OCI-LY3 (cell line): Measurements from ENCODE around the gene FAM222B.

Source experiments
- CTCF ChIP-seq: fragments of 200-600, 300-600 bp; sonication (generic); IDR thresholded peaks from 2 replicates; pipeline ENCODE4 v1.5.1; 2014; ENCODE audit warnings: antibody characterized with exemption, low read length, low read depth
- EZH2phosphoT487 ChIP-seq: fragments of 200-600 bp; shearing (Covaris generic); IDR thresholded peaks from 2 replicates; pipeline ENCODE4 v1.6.1; 2018; ENCODE audit warnings: antibody characterized with exemption, mixed run types, low read depth

GRCh38 chr17:28759256-28759865 lies 83.2 kb downstream of the FAM222B start:
- TF ChIP-seq CTCF: no peak
- no peak for TF ChIP-seq EZH2phosphoT487
